Coronary artery (tissue), 2 donors: Measurements from ENCODE around the gene RBM47.
A peak's percentile ranks its signal among the peaks of the same experiment; 100 is the strongest.

Experiments
- DNase-seq: peaks from one replicate; pipeline ENCODE4 v3.0.0-alpha.2; 2017; ENCODE audit warnings: low spot score
- H3K27ac ChIP-seq, 2 donors: fragments of 200-600 bp; sonication (generic); one replicate each; pipeline ENCODE4 v1.5.1; 2016 to 2019
- H3K4me3 ChIP-seq: fragments of 200-600 bp; sonication (generic); 2 replicates; pipeline ENCODE4 v1.5.1; 2016; ENCODE audit warnings: mild to moderate bottlenecking, moderate library complexity
- CTCF ChIP-seq: fragments of 200-600 bp; sonication (generic); IDR thresholded peaks from one replicate; pipeline ENCODE4 v1.5.1; 2019; ENCODE audit warnings: antibody characterized with exemption

RBM47 gene

DNA sequence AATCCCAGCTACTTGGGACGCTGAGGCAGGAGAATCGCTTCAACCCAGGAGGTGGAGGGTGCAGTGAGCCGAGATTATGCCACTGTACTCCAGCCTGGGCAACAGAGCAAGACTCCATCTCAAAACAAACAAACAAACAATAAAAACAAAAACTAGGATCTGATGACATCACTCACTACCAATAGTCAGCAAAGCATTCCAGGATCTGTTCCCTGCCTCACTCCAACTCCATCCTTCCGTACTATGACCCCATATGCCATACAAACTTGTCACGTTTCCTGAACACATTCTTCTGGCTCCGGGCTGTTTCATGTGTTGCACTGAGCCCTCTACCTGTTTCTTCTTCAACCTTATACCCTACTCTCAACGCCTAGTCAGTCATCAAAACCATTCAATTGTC is 47.3 kb downstream of the RBM47 start:
- H3K27ac ChIP-seq: no peak overlapping the region
- DNase-seq: no peak
- H3K4me3 ChIP-seq: no peak overlapping the region
- TF ChIP-seq CTCF: no peak

GRCh38 chr4:40581254-40582140 is 48.2 kb downstream of the RBM47 start:
- Histone ChIP-seq H3K4me3 (no peak overlapping the region), H3K27ac (no peak overlapping the region)
- no peak for TF ChIP-seq CTCF
- no peak for DNase-seq

GRCh38 chr4:40579983-40580382 is 49.7 kb downstream of the RBM47 start:
- Histone ChIP-seq H3K27ac (no peak overlapping the region), H3K4me3 (no peak overlapping the region)
- no peak for DNase-seq
- no peak for TF ChIP-seq CTCF

GRCh38 chr4:40577588-40578253 is 51.9 kb downstream of the RBM47 start:
- TF ChIP-seq CTCF: no peak
- Histone ChIP-seq H3K27ac (peak overlapping the region; percentile 11 to 48), H3K4me3 (no peak overlapping the region)
- DNase-seq: no peak

- Histone ChIP-seq H3K27ac (peak overlapping the region; percentile 11 to 48), H3K4me3 (peak overlapping the region; percentile 23)
- peak; percentile 79 for DNase-seq
- TF ChIP-seq CTCF: no peak
Measured at GRCh38 chr4:40576651-40577480, 52.8 kb downstream of the RBM47 start.

DNA sequence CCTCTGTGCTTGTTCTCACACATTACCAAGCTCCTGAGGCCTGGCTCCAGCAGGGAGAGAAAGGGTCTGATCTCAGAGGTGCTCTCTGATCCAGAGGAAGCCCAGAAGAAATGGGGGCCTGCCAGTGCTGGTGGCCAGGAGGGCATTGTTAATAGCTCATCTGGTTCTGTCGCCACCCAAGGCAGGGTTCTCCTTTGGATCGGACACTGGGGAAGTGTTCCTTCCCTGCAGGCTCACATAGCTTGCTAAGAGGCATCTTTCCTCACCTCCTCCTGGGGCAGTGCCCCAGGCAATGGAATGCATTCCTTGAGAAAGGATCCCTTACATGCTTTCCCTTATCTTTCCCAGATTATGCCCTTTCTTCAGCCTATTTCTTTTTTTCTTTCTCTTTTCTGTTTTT is 53.8 kb downstream of the RBM47 start:
- Histone ChIP-seq H3K4me3 (no peak overlapping the region), H3K27ac (peak overlapping the region in 1 of 2 donors; percentile 53)
- no peak for DNase-seq
- TF ChIP-seq CTCF: no peak
